K562 (cell line): ENCODE measurements around the gene DNASE2. TPM values are rescaled to one million over a fixed set of nuclear protein-coding genes. Genes with fewer than 3 reads are reported as not detected.

Experiments used
- ATAC-seq: fragments of 200-7000 bp; cut with Tn5 transposase; 3 replicates; pipeline ENCODE4 v1.9.1; 2020; ENCODE audit warnings: moderate library complexity
- BruUV-seq: library from RNA; stranded (reverse); fragments of 400-500 nt; replicated peaks from 2 replicates; lab custom pipeline; 2021; lab: Mats Ljungman, UMichigan
- CTCF ChIA-PET: fragments of 300-600 bp; formaldehyde crosslinking; extraction: SDS; loops from one replicate; lab custom pipeline; 2021; ENCODE audit warnings: low intra/inter-chr PET ratio; lab: Yijun Ruan, JAX
- POLR2A ChIA-PET: fragments of 300-600, 350-650 bp; sonication (Branson Sonifier 250); formaldehyde crosslinking; extraction: SDS; loops from one replicate; lab custom pipeline; 2021; ENCODE audit warnings: antibody characterized with exemption, inconsistent platforms; lab: Yijun Ruan, JAX
- DNase-seq, 4 experiments: peaks; one replicate each; pipeline versions ENCODE4 v3.0.0 to v3.0.0-alpha.2; 2011 to 2018; ENCODE audit warnings: low spot score in 3 of 4, mixed read lengths in 3 of 4; ENCODE audit errors: extremely low read depth in 1 of 4
- FAIRE-seq: peaks from 2 replicates; lab custom pipeline; 2011; peaks lifted over from hg19 to GRCh38; lab: Jason Lieb, UNC
- H2AFZ ChIP-seq: 2 replicates; pipeline ENCODE4 v1.6.0; 2011; ENCODE audit warnings: low read depth, low read length, control low read depth, inconsistent platforms
- H3K27ac ChIP-seq: fragments of 200-600 bp; 3 replicates; pipeline ENCODE4 v1.8.0; 2011; ENCODE audit warnings: low read depth, mild to moderate bottlenecking, control low read depth, inconsistent platforms, low read length, moderate library complexity, mixed read lengths; ENCODE audit errors: extremely low read depth
- H3K27me3 ChIP-seq, 2 experiments: fragments of 300-600 bp in 1 of 2; 2 replicates in 1 of 2; 3 replicates in 1 of 2; pipeline versions ENCODE4 v1.6.0 to v1.8.0; 2011; ENCODE audit warnings: inconsistent platforms in 2 of 2, low read length in 2 of 2, mild to moderate bottlenecking in 1 of 2, mixed read lengths in 1 of 2, moderate library complexity in 1 of 2; ENCODE audit not compliant: control insufficient read depth in 2 of 2, insufficient read depth in 2 of 2
- H3K36me3 ChIP-seq: fragments of 300-600 bp; 3 replicates; pipeline ENCODE4 v1.8.0; 2011; ENCODE audit warnings: mild to moderate bottlenecking, low read length, inconsistent platforms; ENCODE audit not compliant: control insufficient read depth, insufficient read depth
- H3K4me1 ChIP-seq, 2 experiments: fragments of 200-600 bp in 1 of 2; replicated peaks in 1 of 2; 2 replicates in 1 of 2; 3 replicates in 1 of 2; pipeline versions ENCODE4 v1.5.1 to v1.8.0; 2011; ENCODE audit warnings: inconsistent platforms in 2 of 2, low read length in 2 of 2, mild to moderate bottlenecking in 1 of 2, mixed read lengths in 1 of 2, moderate library complexity in 1 of 2; ENCODE audit not compliant: control insufficient read depth in 2 of 2, insufficient read depth in 2 of 2
- H3K4me2 ChIP-seq: 2 replicates; pipeline ENCODE4 v1.6.1; 2011; ENCODE audit warnings: low read length, control low read depth, inconsistent platforms, mixed read lengths; ENCODE audit not compliant: insufficient read depth
- H3K4me3 ChIP-seq: fragments of 200-600 bp; sonication (generic), shearing (Covaris generic); 2 replicates; pipeline ENCODE4 v1.5.1; 2016; ENCODE audit warnings: control low read depth, inconsistent platforms
- H3K79me2 ChIP-seq: fragments of 200-600 bp; 3 replicates; pipeline ENCODE4 v1.8.0; 2011; ENCODE audit warnings: low read length, inconsistent platforms; ENCODE audit not compliant: control insufficient read depth, insufficient read depth
- H3K9ac ChIP-seq, 2 experiments: 2 replicates each; pipeline versions ENCODE4 v1.6.0 to v1.6.1; 2011; ENCODE audit warnings: low read depth in 2 of 2, low read length in 2 of 2, control low read depth in 1 of 2, inconsistent platforms in 1 of 2, mild to moderate bottlenecking in 1 of 2, mixed read lengths in 1 of 2; ENCODE audit not compliant: insufficient read depth in 1 of 2
- H3K9me1 ChIP-seq: one replicate; pipeline ENCODE4 v1.6.0; 2011; ENCODE audit warnings: inconsistent platforms, mild to moderate bottlenecking, low read length, moderate library complexity; ENCODE audit not compliant: control insufficient read depth, insufficient read depth
- H3K9me3 ChIP-seq: replicated peaks from 2 replicates; pipeline ENCODE4 v1.5.1; 2011; ENCODE audit warnings: low read depth, low read length, inconsistent platforms; ENCODE audit not compliant: control insufficient read depth, insufficient read depth
- H4K20me1 ChIP-seq: replicated peaks from 2 replicates; pipeline ENCODE4 v1.6.1; 2011; ENCODE audit warnings: low read length, inconsistent platforms, mixed read lengths; ENCODE audit not compliant: control insufficient read depth, insufficient read depth
- ERF ChIP-seq: fragments of 450-650 bp; formaldehyde crosslinking; IDR thresholded peaks from 2 replicates; pipeline ENCODE4 v1.4.0; 2020; ENCODE audit warnings: mild to moderate bottlenecking, mixed read lengths
- GABPA ChIP-seq: fragments of 200-800 bp; sonication (Bioruptor generic); conservative IDR thresholded peaks from 2 replicates; pipeline ENCODE4 v1.6.1; 2016; ENCODE audit warnings: low read depth, missing genetic modification characterization, missing compliant biosample characterization
- HDAC6 ChIP-seq: IDR thresholded peaks from 2 replicates; pipeline ENCODE4 v1.6.1; 2012; ENCODE audit warnings: low read depth, mild to moderate bottlenecking, control low read depth, inconsistent platforms, low read length, moderate library complexity
- HIVEP1 ChIP-seq: fragments of 250-450 bp; sonication (Bioruptor Pico); IDR thresholded peaks from 2 replicates; pipeline ENCODE4 v1.4.0; 2020; ENCODE audit warnings: mild to moderate bottlenecking
- ID3 ChIP-seq, 2 experiments: fragments of 250-450 bp in 1 of 2; fragments of 450-650 bp in 1 of 2; sonication (Bioruptor Pico) in 1 of 2; IDR thresholded peaks; 2 replicates each; pipeline versions ENCODE4 v1.6.1 to v1.8.0; 2016 to 2021; ENCODE audit warnings: mild to moderate bottlenecking in 2 of 2, moderate library complexity in 2 of 2, missing compliant biosample characterization in 1 of 2, missing genetic modification characterization in 1 of 2
- IRF1 ChIP-seq: sonication (generic); formaldehyde crosslinking; IDR thresholded peaks from 2 replicates; pipeline ENCODE4 v1.8.0; 2022; ENCODE audit warnings: missing genetic modification reagents, mild to moderate bottlenecking, borderline replicate concordance
- PHB2 ChIP-seq: fragments of 450-650 bp; IDR thresholded peaks from 2 replicates; pipeline ENCODE4 v1.6.1; 2017; ENCODE audit warnings: low read depth
- ZNF133 ChIP-seq: fragments of 250-450 bp; sonication (Bioruptor Pico); IDR thresholded peaks from 2 replicates; pipeline ENCODE4 v1.4.0; 2020; ENCODE audit warnings: mild to moderate bottlenecking
- ZNF384 ChIP-seq: IDR thresholded peaks from 2 replicates; pipeline ENCODE4 v1.6.1; 2012; ENCODE audit warnings: low read depth, low read length, improper control_type of control experiment
- ZNF77 ChIP-seq: fragments of 250-450 bp; sonication (Bioruptor Pico); IDR thresholded peaks from 2 replicates; pipeline ENCODE4 v1.5.0; 2020
- WGBS: fragments of 100-300 bp; shearing (Covaris generic); methylation state at CpG from one replicate; pipeline ENCODE4 v1.1.6; 2016; ENCODE audit warnings: low coverage, mixed read lengths; ENCODE audit not compliant: insufficient coverage; ENCODE audit errors: missing lambda C conversion rate; 5-methylcytosine and 5-hydroxymethylcytosine counted together
- in situ Hi-C: fragments of 300-500 bp; cut with MboI; formaldehyde crosslinking; loops from 4 replicates; pipeline ENCODE4 v1.15.0; 2018; ENCODE audit warnings: inconsistent platforms, mixed read lengths
- intact Hi-C: fragments of 100-400 bp; cut with micrococcal nuclease; formaldehyde crosslinking; loops from 2 replicates; pipeline ENCODE4 v1.14.2; 2022
- polyA plus RNA-seq, 8 experiments: library from polyadenylated mRNA; depleted of rRNA in 4 of 8; stranded (reverse) in 5 of 8; unstranded in 3 of 8; fragments of >200 nt; fragmentation: Nextera tagmentation in 2 of 8; fragmentation: Illumina TruSeq in 1 of 8; extraction: Ambion mirVana in 2 of 8; extraction: Trizol in 1 of 8; gene quantifications; 2 replicates each; pipeline versions ENCODE4 v1.2.1 to v1.2.3, GENCODE V29; 2011 to 2014; ENCODE audit warnings: inconsistent platforms in 1 of 8, missing spikeins in 1 of 8
- total RNA-seq, 7 experiments: library from RNA; depleted of rRNA in 6 of 7; stranded (reverse); fragments of >200 nt in 6 of 7; fragmentation: Illumina TruSeq in 2 of 7; extraction: Trizol in 2 of 7; gene quantifications; 2 replicates each; pipeline versions ENCODE4 v1.2.1 to v1.2.3, GENCODE V29; 2011 to 2021; ENCODE audit warnings: low replicate concordance in 1 of 7
- TF ChIP-seq, protein P1 (sequence below): sonication (generic); formaldehyde crosslinking; IDR thresholded peaks from 2 replicates; pipeline ENCODE4 v1.8.0; 2022; ENCODE audit warnings: mild to moderate bottlenecking, missing genetic modification reagents, borderline replicate concordance
- TF ChIP-seq, protein P2 (sequence below): sonication (generic); formaldehyde crosslinking; IDR thresholded peaks from 2 replicates; pipeline ENCODE4 v1.8.1; 2023; ENCODE audit warnings: mild to moderate bottlenecking, missing genetic modification reagents, moderate library complexity

Gene DNASE2
- total and polyA plus RNA-seq, 9 of the 15 experiments (the other 6 are each of a cell fraction or from before 2014, with no cell fraction given), result 4.4 to 27.0 (median 20.2) TPM

DNA sequence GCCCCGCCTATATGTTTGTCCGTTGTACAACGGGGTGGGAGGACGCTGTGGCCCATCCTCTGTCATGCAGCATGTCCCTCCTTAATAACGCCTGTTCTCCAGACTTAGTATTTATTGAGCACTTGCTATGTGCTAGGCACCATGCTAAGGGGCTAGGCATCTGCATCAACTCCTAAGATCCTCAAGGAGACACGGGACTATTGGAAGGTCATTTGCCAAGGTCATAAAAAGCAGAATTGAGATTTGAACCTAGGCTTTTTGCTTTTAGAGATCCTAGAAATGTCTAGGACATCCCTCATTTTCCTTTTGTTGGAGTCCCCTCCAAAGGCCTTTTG is 44.8 kb downstream of the DNASE2 start (continued):
- no peak for TF ChIP-seq ID3 (CRISPR knock-in tag; IDR thresholded peaks at IDR 0.05)
- 0 out of 2 replicates have a peak, but pooled peaks have one; percentile 3 for TF ChIP-seq ID3 (tag; IDR thresholded peaks at IDR 0.05)

- Histone ChIP-seq H3K4me3 (no peak overlapping the region), H3K79me2 (peaks cover 9% of the 10 kb centered on the region; the same call in 2 of the 3 replicates), H3K27ac (no peak overlapping the region), H3K9ac (peak overlapping the region in 1 of 2 experiments; percentile 90; a peak in 2 of 4 replicates), H3K36me3 (peaks cover 2% of the 10 kb centered on the region; the same call in 1 of the 3 replicates), H2AFZ (peak overlapping the region; percentile 73), H3K9me3 (no peaks in the 10 kb centered on the region), H3K27me3 (no peaks in the 10 kb centered on the region; a peak in 1 of 5 replicates), H3K4me1 (peaks cover 41 to 61% of the 10 kb centered on the region in 2 experiments), H3K9me1 (no peaks in the 10 kb centered on the region), H4K20me1 (peaks cover 17% of the 10 kb centered on the region), H3K4me2 (peak overlapping the region; percentile 26)
- intact Hi-C loops, result loop anchor here (5.0 kb wide), 1 partner anchor 52 kb away; the partner anchor contains the start of gene KLF1
- CTCF ChIA-PET, result no interaction called here
- ATAC-seq (peak; percentile 57), FAIRE-seq (peak; percentile 26), DNase-seq (peak; percentile 79 to 85 (median 82))
- in situ Hi-C loops, result no loop called here
- POLR2A ChIA-PET, result interaction anchor here (0.6 to 1.2 kb wide), 2 partner anchors 10 to 19 kb away, joined by 3 to 4 read pairs; no protein-coding TSS in a partner anchor
- 10% methylated on average over 30 of the region's 39 CpGs for WGBS
- BruUV-seq, result no TSS peak
- no peak for TF ChIP-seq ZNF77
- no peak for TF ChIP-seq ERF
- TF ChIP-seq, protein P1, sequence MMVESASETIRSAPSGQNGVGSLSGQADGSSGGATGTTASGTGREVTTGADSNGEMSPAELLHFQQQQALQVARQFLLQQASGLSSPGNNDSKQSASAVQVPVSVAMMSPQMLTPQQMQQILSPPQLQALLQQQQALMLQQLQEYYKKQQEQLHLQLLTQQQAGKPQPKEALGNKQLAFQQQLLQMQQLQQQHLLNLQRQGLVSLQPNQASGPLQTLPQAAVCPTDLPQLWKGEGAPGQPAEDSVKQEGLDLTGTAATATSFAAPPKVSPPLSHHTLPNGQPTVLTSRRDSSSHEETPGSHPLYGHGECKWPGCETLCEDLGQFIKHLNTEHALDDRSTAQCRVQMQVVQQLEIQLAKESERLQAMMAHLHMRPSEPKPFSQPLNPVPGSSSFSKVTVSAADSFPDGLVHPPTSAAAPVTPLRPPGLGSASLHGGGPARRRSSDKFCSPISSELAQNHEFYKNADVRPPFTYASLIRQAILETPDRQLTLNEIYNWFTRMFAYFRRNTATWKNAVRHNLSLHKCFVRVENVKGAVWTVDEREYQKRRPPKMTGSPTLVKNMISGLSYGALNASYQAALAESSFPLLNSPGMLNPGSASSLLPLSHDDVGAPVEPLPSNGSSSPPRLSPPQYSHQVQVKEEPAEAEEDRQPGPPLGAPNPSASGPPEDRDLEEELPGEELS (CRISPR knock-in tag), result 0 out of 2 replicates have a peak, but pooled peaks have one; percentile 24
- TF ChIP-seq, protein P2, sequence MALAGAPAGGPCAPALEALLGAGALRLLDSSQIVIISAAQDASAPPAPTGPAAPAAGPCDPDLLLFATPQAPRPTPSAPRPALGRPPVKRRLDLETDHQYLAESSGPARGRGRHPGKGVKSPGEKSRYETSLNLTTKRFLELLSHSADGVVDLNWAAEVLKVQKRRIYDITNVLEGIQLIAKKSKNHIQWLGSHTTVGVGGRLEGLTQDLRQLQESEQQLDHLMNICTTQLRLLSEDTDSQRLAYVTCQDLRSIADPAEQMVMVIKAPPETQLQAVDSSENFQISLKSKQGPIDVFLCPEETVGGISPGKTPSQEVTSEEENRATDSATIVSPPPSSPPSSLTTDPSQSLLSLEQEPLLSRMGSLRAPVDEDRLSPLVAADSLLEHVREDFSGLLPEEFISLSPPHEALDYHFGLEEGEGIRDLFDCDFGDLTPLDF (CRISPR knock-in tag), result no peak
- no peak for TF ChIP-seq GABPA
- TF ChIP-seq HDAC6, result no peak
- no peak for TF ChIP-seq IRF1 (CRISPR knock-in tag)
- TF ChIP-seq ZNF133 (CRISPR knock-in tag), result no peak
- peak; percentile 49; the same call in 1 of the 2 replicates for TF ChIP-seq ZNF384
- no peak for TF ChIP-seq PHB2
- TF ChIP-seq HIVEP1, result no peak
Measured at GRCh38 chr19:12834976-12835757, 46.1 kb downstream of the DNASE2 start.
